Panc1 (cell line): ENCODE measurements around the gene AP1S1. TPM values are rescaled to one million over a fixed set of nuclear protein-coding genes. Genes with fewer than 3 reads are reported as not detected.

Experiments
- ATAC-seq: fragments of 200-7000 bp; cut with Tn5 transposase; 2 replicates; pipeline ENCODE4 v1.9.1; 2020; ENCODE audit warnings: mild to moderate bottlenecking, moderate library complexity
- BruUV-seq: library from RNA; stranded (reverse); fragments of 400-500 nt; replicated peaks from 2 replicates; lab custom pipeline; 2021; lab: Mats Ljungman, UMichigan
- CTCF ChIA-PET: fragments of 300-600 bp; sonication (Branson Sonifier 250); formaldehyde crosslinking; loops from one replicate; lab custom pipeline; 2022; ENCODE audit warnings: antibody characterized with exemption; lab: Charles Lee
- POLR2A ChIA-PET: fragments of 300-600 bp; sonication (Branson Sonifier 250); formaldehyde crosslinking; loops from one replicate; lab custom pipeline; 2022; ENCODE audit warnings: antibody characterized with exemption; lab: Charles Lee
- DNase-seq: peaks from one replicate; pipeline ENCODE4 v3.0.0-alpha.2; 2010; ENCODE audit warnings: low read depth, low spot score
- H3K27ac ChIP-seq: 2 replicates; pipeline ENCODE4 v1.5.1; 2011; ENCODE audit warnings: mild to moderate bottlenecking, low read length, inconsistent platforms
- H3K27me3 ChIP-seq: fragments of 200-500 bp; sonication (Bioruptor generic); 2 replicates; pipeline ENCODE4 v1.6.0; 2014; ENCODE audit warnings: low read length, inconsistent platforms; ENCODE audit not compliant: control insufficient read depth, insufficient read depth
- H3K36me3 ChIP-seq: fragments of 200-500 bp; sonication (Bioruptor generic); 2 replicates; pipeline ENCODE4 v1.5.1; 2014; ENCODE audit warnings: inconsistent platforms, mild to moderate bottlenecking, low read length, moderate library complexity; ENCODE audit not compliant: control insufficient read depth, insufficient read depth
- H3K4me1 ChIP-seq: 2 replicates; pipeline ENCODE4 v1.5.1; 2011; ENCODE audit warnings: inconsistent platforms, mild to moderate bottlenecking, low read length, moderate library complexity; ENCODE audit not compliant: control insufficient read depth, insufficient read depth
- H3K4me3 ChIP-seq, 2 experiments: 2 replicates each; pipeline ENCODE4 v1.5.1; 2011 to 2012; ENCODE audit warnings: low read depth in 2 of 2, low read length in 2 of 2, mild to moderate bottlenecking in 2 of 2, inconsistent platforms in 1 of 2, moderate library complexity in 1 of 2
- H3K9me3 ChIP-seq: fragments of 200-500 bp; sonication (Bioruptor generic); 2 replicates; pipeline ENCODE4 v1.5.1; 2014; ENCODE audit warnings: low read depth, mild to moderate bottlenecking, inconsistent platforms, low read length, moderate library complexity; ENCODE audit not compliant: control insufficient read depth, insufficient read depth
- CTCF ChIP-seq: fragments of 450-650 bp; IDR thresholded peaks from 2 replicates; pipeline ENCODE4 v1.5.1; 2017; ENCODE audit warnings: mild to moderate bottlenecking
- POLR2AphosphoS5 ChIP-seq: IDR thresholded peaks from 2 replicates; pipeline ENCODE4 v1.6.1; 2012; ENCODE audit warnings: mild to moderate bottlenecking, low read depth, low read length, moderate library complexity
- REST ChIP-seq, 2 experiments: IDR thresholded peaks; 2 replicates each; pipeline ENCODE4 v1.6.1; 2011 to 2012; ENCODE audit warnings: low read depth in 2 of 2, control low read depth in 1 of 2, low read length in 1 of 2, mild to moderate bottlenecking in 1 of 2, moderate library complexity in 1 of 2; ENCODE audit not compliant: insufficient read depth in 1 of 2
- SIN3A ChIP-seq: IDR thresholded peaks from 2 replicates; pipeline ENCODE4 v1.6.1; 2012; ENCODE audit warnings: low read depth, mild to moderate bottlenecking, low read length, moderate library complexity, borderline replicate concordance; ENCODE audit not compliant: insufficient read depth
- TCF7L2 ChIP-seq: IDR thresholded peaks from 2 replicates; pipeline ENCODE4 v1.6.1; 2011; ENCODE audit warnings: mild to moderate bottlenecking, low read depth, low read length, inconsistent platforms
- in situ Hi-C: cut with HindIII; loops from 2 replicates; pipeline ENCODE4 v1.10.0; 2016; ENCODE audit warnings: low sequenced_read_pairs, low pct_unique_long_range_greater_than_20kb
- intact Hi-C: fragments of 100-400 bp; cut with micrococcal nuclease; formaldehyde crosslinking; loops from one replicate; pipeline ENCODE4 v1.10.0; 2022; ENCODE audit not compliant: unreplicated experiment
- total RNA-seq: library from RNA; stranded (reverse); gene quantifications from one replicate; pipeline ENCODE4 v1.2.1, GENCODE V29; 2021; ENCODE audit not compliant: unreplicated experiment

Gene AP1S1
- total RNA-seq, 1 experiment from 2014 or later: 74.2 TPM

- H3K4me3 ChIP-seq: no peak overlapping the region; a peak in 2 of 4 replicates
- H3K27ac ChIP-seq: no peak overlapping the region
- no peak for TF ChIP-seq SIN3A
- TF ChIP-seq TCF7L2: no peak
- no peak for TF ChIP-seq POLR2AphosphoS5
- TF ChIP-seq REST (IDR thresholded peaks at IDR 0.05; ENCODE audit: insufficient read depth in 1 of 2, low read depth in 2 of 2, low read length in 1 of 2): no peak
- no peak for TF ChIP-seq CTCF
- ChIA-PET CTCF (no interaction called here), POLR2A (no interaction called here)
- no peak for DNase-seq
- no peak for ATAC-seq
- in situ Hi-C loops (no loop called here), intact Hi-C loops (no loop called here)
- H3K27me3 ChIP-seq: peaks cover 12% of the 10 kb centered on the region
- peaks cover 45% of the 10 kb centered on the region for H3K4me1 ChIP-seq
- H3K9me3 ChIP-seq: no peaks in the 10 kb centered on the region
- no peaks in the 10 kb centered on the region for H3K36me3 ChIP-seq
- BruUV-seq: no TSS peak
Measured at GRCh38 chr7:101166648-101166908, 12.3 kb downstream of the AP1S1 start.

GRCh38 chr7:101166909-101167644 lies 12.8 kb downstream of the AP1S1 start:
- H3K36me3 ChIP-seq: no peaks in the 10 kb centered on the region
- H3K27ac ChIP-seq: no peak overlapping the region
- CTCF ChIA-PET: no interaction called here
- no TSS peak for BruUV-seq
- no peak for TF ChIP-seq CTCF
- no peak for TF ChIP-seq SIN3A
- no peak for TF ChIP-seq POLR2AphosphoS5
- 0 out of 4 replicates have a peak, but pooled peaks of 1 of the 2 experiments have one; percentile 12 for TF ChIP-seq REST (IDR thresholded peaks at IDR 0.05; ENCODE audit: insufficient read depth in 1 of 2, low read depth in 2 of 2, low read length in 1 of 2)
- peaks cover 46% of the 10 kb centered on the region for H3K4me1 ChIP-seq
- POLR2A ChIA-PET: no interaction called here
- intact Hi-C loops (no loop called here), in situ Hi-C loops (no loop called here)
- peak overlapping the region in 1 of 2 experiments; percentile 33; a peak in 2 of 4 replicates for H3K4me3 ChIP-seq
- DNase-seq: no peak
- H3K27me3 ChIP-seq: peaks cover 16% of the 10 kb centered on the region
- ATAC-seq: no peak
- H3K9me3 ChIP-seq: no peaks in the 10 kb centered on the region
